Hepatocyte (in vitro differentiated cells): ENCODE results near the gene SLC35C1. TPM values are rescaled to one million over a fixed set of nuclear protein-coding genes. Genes with fewer than 3 reads are reported as not detected.

Experiments used
- DNase-seq: peaks from one replicate; pipeline ENCODE4 v3.0.0-alpha.2; 2016; ENCODE audit warnings: low spot score
- H2AFZ ChIP-seq: fragments of 200-600 bp; sonication (generic); 2 replicates; pipeline ENCODE4 v1.6.0; 2016; ENCODE audit warnings: antibody characterized with exemption, mild to moderate bottlenecking
- H3K27ac ChIP-seq: fragments of 200-600 bp; sonication (generic); 2 replicates; pipeline ENCODE4 v1.5.1; 2016; ENCODE audit warnings: mild to moderate bottlenecking
- H3K27me3 ChIP-seq: fragments of 200-600 bp; sonication (generic); 2 replicates; pipeline ENCODE4 v1.6.1; 2016
- H3K36me3 ChIP-seq: fragments of 200-600 bp; sonication (generic); replicated peaks from 2 replicates; pipeline ENCODE4 v1.5.1; 2016; ENCODE audit warnings: low read depth; ENCODE audit not compliant: insufficient read depth
- H3K4me1 ChIP-seq: fragments of 200-600 bp; sonication (generic); 2 replicates; pipeline ENCODE4 v1.5.1; 2016; ENCODE audit warnings: mild to moderate bottlenecking, moderate library complexity; ENCODE audit not compliant: insufficient read depth
- H3K4me2 ChIP-seq: fragments of 200-600 bp; sonication (generic); 2 replicates; pipeline ENCODE4 v1.6.0; 2016
- H3K4me3 ChIP-seq: fragments of 200-600 bp; sonication (generic); 2 replicates; pipeline ENCODE4 v1.5.1; 2016; ENCODE audit warnings: mild to moderate bottlenecking
- H3K79me2 ChIP-seq: fragments of 200-600 bp; sonication (generic); 2 replicates; pipeline ENCODE4 v1.6.0; 2017; ENCODE audit warnings: mild to moderate bottlenecking
- H3K9me2 ChIP-seq: fragments of 200-600 bp; sonication (generic); replicated peaks from 2 replicates; pipeline ENCODE4 v1.6.0; 2017; ENCODE audit warnings: mild to moderate bottlenecking; ENCODE audit not compliant: insufficient read depth
- H3K9me3 ChIP-seq: fragments of 200-600 bp; sonication (generic); 2 replicates; pipeline ENCODE4 v1.5.1; 2016; ENCODE audit warnings: low read depth, mild to moderate bottlenecking
- H4K20me1 ChIP-seq: fragments of 200-600 bp; sonication (generic); 2 replicates; pipeline ENCODE4 v1.6.0; 2016; ENCODE audit warnings: mild to moderate bottlenecking; ENCODE audit not compliant: insufficient read depth, poor library complexity, severe bottlenecking
- EZH2 ChIP-seq: fragments of 200-600 bp; sonication (generic); IDR thresholded peaks from 2 replicates; pipeline ENCODE4 v1.6.1; 2016; ENCODE audit warnings: antibody characterized with exemption, mild to moderate bottlenecking, borderline replicate concordance
- EZH2phosphoT487 ChIP-seq: fragments of 200-600 bp; sonication (generic); IDR thresholded peaks from one replicate; pipeline ENCODE4 v1.6.1; 2018; ENCODE audit warnings: antibody characterized with exemption, mild to moderate bottlenecking, low read depth, moderate library complexity; ENCODE audit not compliant: unreplicated experiment, severe bottlenecking
- WGBS: methylation state at CpG from one replicate; pipeline ENCODE4 v1.1.6; 2016; ENCODE audit warnings: low lambda C conversion rate; ENCODE audit errors: missing lambda C conversion rate; 5-methylcytosine and 5-hydroxymethylcytosine counted together
- polyA plus RNA-seq: library from polyadenylated mRNA; unstranded; fragments of >200 nt; fragmentation: Nextera tagmentation; extraction: Ambion mirVana; gene quantifications from 2 replicates; pipeline ENCODE4 v1.2.1, GENCODE V29; 2016
- total RNA-seq: library from RNA; depleted of rRNA; stranded (reverse); fragments of >200 nt; gene quantifications from 2 replicates; pipeline ENCODE4 v1.2.3, GENCODE V29; 2014
- TF ChIP-seq, protein P1 (sequence below): fragments of 200-600 bp; sonication (generic); IDR thresholded peaks from 2 replicates; pipeline ENCODE4 v1.5.1; 2016; ENCODE audit warnings: antibody characterized with exemption, mild to moderate bottlenecking; ENCODE audit not compliant: poor library complexity

The SLC35C1 gene
- total and polyA plus RNA-seq, 2 experiments from 2014 or later: 12.7 to 22.1 TPM

DNA sequence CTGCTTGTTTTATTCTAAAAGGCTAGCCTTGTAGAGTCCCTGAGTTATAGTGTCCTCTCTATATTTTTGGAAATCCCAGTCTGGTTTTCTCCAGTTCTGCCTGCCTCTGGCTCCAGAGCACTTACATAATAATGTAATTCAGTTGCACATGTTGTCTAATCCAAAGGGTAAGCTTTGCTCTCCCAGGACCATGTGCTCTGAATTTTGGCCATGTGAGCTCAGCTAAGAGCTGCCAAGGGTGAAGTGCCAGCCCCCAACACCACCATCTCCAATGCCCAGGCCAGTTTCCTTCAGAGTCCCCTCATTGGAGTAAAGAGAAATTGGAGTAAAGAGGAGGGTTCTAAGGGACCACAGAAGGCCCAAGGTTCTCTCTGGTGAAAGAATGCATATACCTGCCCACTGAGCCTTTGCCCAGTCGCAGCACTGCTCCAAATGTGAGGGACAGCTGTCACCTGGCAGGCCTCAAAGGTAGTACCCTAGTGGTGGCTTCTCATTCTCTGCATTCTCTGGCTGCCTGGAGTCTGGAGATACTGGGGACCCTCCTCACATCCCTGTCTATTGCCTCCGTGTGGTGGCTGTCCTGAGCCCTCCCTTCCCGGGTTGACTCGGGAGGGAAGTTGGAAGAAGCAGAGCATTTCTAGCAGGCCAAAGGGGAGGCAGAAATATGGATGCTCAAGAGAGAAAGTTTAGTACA lies 47.2 kb downstream of the SLC35C1 start:
- no peak overlapping the region for H3K4me3 ChIP-seq
- no peak overlapping the region for H3K27ac ChIP-seq
- H3K9me2 ChIP-seq: no peaks in the 10 kb centered on the region
- no peak overlapping the region for H3K4me2 ChIP-seq
- H2AFZ ChIP-seq: no peak overlapping the region
- no peaks in the 10 kb centered on the region for H3K27me3 ChIP-seq
- 66% methylated on average over 4 of the region's 4 CpGs for WGBS
- peaks cover 3% of the 10 kb centered on the region for H3K4me1 ChIP-seq
- DNase-seq: no peak
- TF ChIP-seq EZH2 (no peak), EZH2phosphoT487 (no peak)
- TF ChIP-seq, protein P1, sequence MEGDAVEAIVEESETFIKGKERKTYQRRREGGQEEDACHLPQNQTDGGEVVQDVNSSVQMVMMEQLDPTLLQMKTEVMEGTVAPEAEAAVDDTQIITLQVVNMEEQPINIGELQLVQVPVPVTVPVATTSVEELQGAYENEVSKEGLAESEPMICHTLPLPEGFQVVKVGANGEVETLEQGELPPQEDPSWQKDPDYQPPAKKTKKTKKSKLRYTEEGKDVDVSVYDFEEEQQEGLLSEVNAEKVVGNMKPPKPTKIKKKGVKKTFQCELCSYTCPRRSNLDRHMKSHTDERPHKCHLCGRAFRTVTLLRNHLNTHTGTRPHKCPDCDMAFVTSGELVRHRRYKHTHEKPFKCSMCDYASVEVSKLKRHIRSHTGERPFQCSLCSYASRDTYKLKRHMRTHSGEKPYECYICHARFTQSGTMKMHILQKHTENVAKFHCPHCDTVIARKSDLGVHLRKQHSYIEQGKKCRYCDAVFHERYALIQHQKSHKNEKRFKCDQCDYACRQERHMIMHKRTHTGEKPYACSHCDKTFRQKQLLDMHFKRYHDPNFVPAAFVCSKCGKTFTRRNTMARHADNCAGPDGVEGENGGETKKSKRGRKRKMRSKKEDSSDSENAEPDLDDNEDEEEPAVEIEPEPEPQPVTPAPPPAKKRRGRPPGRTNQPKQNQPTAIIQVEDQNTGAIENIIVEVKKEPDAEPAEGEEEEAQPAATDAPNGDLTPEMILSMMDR: no peak
- no peaks in the 10 kb centered on the region for H3K36me3 ChIP-seq
- no peaks in the 10 kb centered on the region for H3K9me3 ChIP-seq
- H4K20me1 ChIP-seq: peaks cover 69% of the 10 kb centered on the region
- peaks cover 85% of the 10 kb centered on the region for H3K79me2 ChIP-seq

DNA sequence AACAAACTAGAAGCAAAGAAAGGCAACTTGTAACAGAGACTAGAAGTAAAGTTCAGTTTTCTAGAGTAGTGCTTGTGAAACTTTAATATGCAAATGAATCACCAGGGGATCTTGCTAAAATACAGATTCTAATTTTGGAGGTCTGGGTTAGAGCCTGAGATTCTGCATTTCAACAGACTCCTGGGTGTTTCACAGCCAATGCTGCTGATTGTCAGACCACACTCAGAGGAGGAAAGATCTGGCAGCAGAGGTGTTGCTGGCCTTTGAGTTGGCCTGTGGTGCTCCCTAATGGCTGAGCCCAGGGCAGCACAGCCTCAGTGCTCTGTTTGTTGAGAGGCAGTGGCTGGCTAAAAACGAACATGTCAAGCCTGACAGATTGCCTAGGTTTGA lies 47.8 kb downstream of the SLC35C1 start:
- Histone ChIP-seq H3K4me2 (no peak overlapping the region), H3K4me1 (peaks cover 8% of the 10 kb centered on the region), H4K20me1 (peaks cover 69% of the 10 kb centered on the region), H3K4me3 (no peak overlapping the region), H2AFZ (no peak overlapping the region), H3K79me2 (peaks cover 90% of the 10 kb centered on the region), H3K27ac (no peak overlapping the region), H3K36me3 (no peaks in the 10 kb centered on the region), H3K27me3 (no peaks in the 10 kb centered on the region), H3K9me3 (no peaks in the 10 kb centered on the region), H3K9me2 (no peaks in the 10 kb centered on the region)
- DNase-seq: no peak
- WGBS: 37% methylated on average over 1 of the region's 1 CpG
- TF ChIP-seq, protein P1: no peak
- TF ChIP-seq EZH2 (no peak), EZH2phosphoT487 (no peak)

DNA sequence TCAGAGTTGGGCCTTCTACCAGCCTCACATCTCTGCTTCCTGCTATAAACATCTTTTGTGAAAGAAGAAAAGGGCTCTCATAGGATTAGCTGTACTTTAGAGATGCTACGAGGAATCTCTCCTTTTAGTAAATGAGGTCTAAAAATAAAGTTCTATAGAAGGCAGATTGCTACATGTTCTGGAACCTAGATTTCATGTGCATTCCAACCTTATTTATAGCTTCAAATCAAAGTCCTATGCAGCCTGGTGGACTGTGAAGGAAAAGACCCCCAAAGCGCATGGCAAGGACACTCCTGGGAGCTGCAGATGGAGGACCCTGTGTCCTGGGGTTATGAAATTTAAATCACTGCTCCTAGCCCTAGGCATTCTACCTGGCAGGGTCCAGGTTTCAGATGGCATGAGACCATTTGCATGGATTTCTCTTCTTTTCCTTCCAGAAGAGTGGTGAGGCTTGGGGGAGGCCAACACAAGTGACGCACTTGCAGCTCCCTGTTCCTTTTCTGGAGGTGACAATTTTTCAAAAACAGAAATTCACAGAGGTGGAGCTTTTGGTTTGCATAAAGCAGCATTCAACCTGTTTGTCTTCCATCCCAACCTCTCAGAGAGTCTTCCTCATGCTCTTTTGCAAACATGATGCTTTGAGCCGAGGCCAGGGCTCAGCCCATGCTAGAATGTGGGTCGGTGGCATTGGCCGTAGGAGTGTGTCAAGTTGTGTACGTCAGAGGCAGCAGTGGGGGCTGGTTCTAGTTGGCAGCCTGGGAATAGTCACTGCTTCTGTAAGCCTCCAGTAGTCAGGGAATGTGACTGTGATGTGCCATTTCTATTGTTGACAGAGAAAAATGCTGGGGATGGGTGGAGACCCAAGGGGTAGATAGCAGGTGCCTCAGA lies 48.6 kb downstream of the SLC35C1 start:
- H4K20me1 ChIP-seq: peaks cover 72% of the 10 kb centered on the region
- no peaks in the 10 kb centered on the region for H3K9me2 ChIP-seq
- H3K4me2 ChIP-seq: no peak overlapping the region
- no peak for DNase-seq
- no peaks in the 10 kb centered on the region for H3K36me3 ChIP-seq
- no peak overlapping the region for H2AFZ ChIP-seq
- no peak overlapping the region for H3K4me3 ChIP-seq
- H3K4me1 ChIP-seq: peaks cover 15% of the 10 kb centered on the region
- H3K27me3 ChIP-seq: no peaks in the 10 kb centered on the region
- TF ChIP-seq, protein P1: no peak
- no peak for TF ChIP-seq EZH2phosphoT487
- TF ChIP-seq EZH2: no peak
- peak overlapping the region; percentile 21 for H3K27ac ChIP-seq
- H3K9me3 ChIP-seq: no peaks in the 10 kb centered on the region
- whole genome bisulfite sequencing: 86% methylated on average over 7 of the region's 7 CpGs
- peaks cover 87% of the 10 kb centered on the region for H3K79me2 ChIP-seq
